GM12878 (cell line): ENCODE results near the gene CCDC144A.
"Not testable (repeated sequence)": the region's sequence is repeated elsewhere in the genome, so short reads cannot be mapped to it uniquely, and the experiment has no call there.

Source experiments
- BACH1 ChIP-seq: fragments of 450-650 bp; IDR thresholded peaks from 2 replicates; pipeline ENCODE4 v1.6.1; 2017; ENCODE audit warnings: mild to moderate bottlenecking, borderline replicate concordance
- BCL3 ChIP-seq: IDR thresholded peaks from 2 replicates; pipeline ENCODE4 v1.6.1; 2011; ENCODE audit warnings: borderline replicate concordance, low read depth, mild to moderate bottlenecking, moderate library complexity, low read length; ENCODE audit not compliant: insufficient read depth, poor library complexity, severe bottlenecking
- CHD2 ChIP-seq: IDR thresholded peaks from 2 replicates; pipeline ENCODE4 v1.6.1; 2011; ENCODE audit warnings: low read depth, low read length, improper control_type of control experiment, borderline replicate concordance
- CREB1 ChIP-seq: IDR thresholded peaks from 2 replicates; pipeline ENCODE4 v1.6.1; 2012; ENCODE audit warnings: low read depth, mild to moderate bottlenecking, inconsistent platforms
- CTCF ChIP-seq, 3 experiments: IDR thresholded peaks in 2 of 3; conservative IDR thresholded peaks in 1 of 3; 2 replicates each; pipeline ENCODE4 v1.5.1; 2011; ENCODE audit warnings: low read depth in 3 of 3, low read length in 3 of 3, mild to moderate bottlenecking in 3 of 3, control low read depth in 2 of 3, moderate library complexity in 2 of 3, inconsistent platforms in 1 of 3, mixed read lengths in 1 of 3; ENCODE audit not compliant: control insufficient read depth in 2 of 3, insufficient read depth in 1 of 3; ENCODE audit errors: extremely low read depth in 1 of 3
- E2F8 ChIP-seq: fragments of 450-650 bp; IDR thresholded peaks from 2 replicates; pipeline ENCODE4 v1.6.1; 2018; ENCODE audit warnings: mild to moderate bottlenecking, low read depth, moderate library complexity; ENCODE audit not compliant: partially characterized antibody
- KDM1A ChIP-seq: fragments of 200-600 bp; sonication (generic); IDR thresholded peaks from 2 replicates; pipeline ENCODE4 v1.6.1; 2016; ENCODE audit warnings: borderline replicate concordance
- POLR2AphosphoS5 ChIP-seq: IDR thresholded peaks from 2 replicates; pipeline ENCODE4 v1.6.1; 2011; ENCODE audit warnings: mild to moderate bottlenecking, low read length, inconsistent platforms
- RAD51 ChIP-seq: fragments of 450-650 bp; IDR thresholded peaks from 2 replicates; pipeline ENCODE4 v1.6.1; 2016; ENCODE audit warnings: moderate library complexity, mild to moderate bottlenecking, inconsistent platforms
- TARDBP ChIP-seq: IDR thresholded peaks from 2 replicates; pipeline ENCODE4 v1.6.1; 2016; ENCODE audit warnings: borderline replicate concordance
- ZNF592 ChIP-seq: fragments of 450-650 bp; IDR thresholded peaks from 2 replicates; pipeline ENCODE4 v1.6.1; 2017; ENCODE audit warnings: mild to moderate bottlenecking, moderate library complexity

GRCh38 chr17:16757520-16757919, 67.5 kb downstream of the CCDC144A start:
- TF ChIP-seq BCL3; CREB1; POLR2AphosphoS5; ZNF592; CHD2; TARDBP; BACH1; E2F8; CTCF (IDR thresholded peaks at IDR 0.05 in 2 of 3, conservative IDR thresholded peaks at IDR 0.05 in 1 of 3; ENCODE audit: control insufficient read depth in 2 of 3, extremely low read depth in 1 of 3, insufficient read depth in 1 of 3, low read depth in 3 of 3, low read length in 3 of 3); RAD51; KDM1A: not testable (repeated sequence)
